Hepatocyte (in vitro differentiated cells): ENCODE results near the gene FOLR3. TPM values are rescaled to one million over a fixed set of nuclear protein-coding genes. Genes with fewer than 3 reads are reported as not detected.
"Not testable (repeated sequence)": the region's sequence is repeated elsewhere in the genome, so short reads cannot be mapped to it uniquely, and the experiment has no call there.

Experiments
- DNase-seq: peaks from one replicate; pipeline ENCODE4 v3.0.0-alpha.2; 2016; ENCODE audit warnings: low spot score
- H2AFZ ChIP-seq: fragments of 200-600 bp; sonication (generic); 2 replicates; pipeline ENCODE4 v1.6.0; 2016; ENCODE audit warnings: antibody characterized with exemption, mild to moderate bottlenecking
- H3K27ac ChIP-seq: fragments of 200-600 bp; sonication (generic); 2 replicates; pipeline ENCODE4 v1.5.1; 2016; ENCODE audit warnings: mild to moderate bottlenecking
- H3K27me3 ChIP-seq: fragments of 200-600 bp; sonication (generic); 2 replicates; pipeline ENCODE4 v1.6.1; 2016
- H3K36me3 ChIP-seq: fragments of 200-600 bp; sonication (generic); replicated peaks from 2 replicates; pipeline ENCODE4 v1.5.1; 2016; ENCODE audit warnings: low read depth; ENCODE audit not compliant: insufficient read depth
- H3K4me1 ChIP-seq: fragments of 200-600 bp; sonication (generic); 2 replicates; pipeline ENCODE4 v1.5.1; 2016; ENCODE audit warnings: mild to moderate bottlenecking, moderate library complexity; ENCODE audit not compliant: insufficient read depth
- H3K4me2 ChIP-seq: fragments of 200-600 bp; sonication (generic); 2 replicates; pipeline ENCODE4 v1.6.0; 2016
- H3K4me3 ChIP-seq: fragments of 200-600 bp; sonication (generic); 2 replicates; pipeline ENCODE4 v1.5.1; 2016; ENCODE audit warnings: mild to moderate bottlenecking
- H3K79me2 ChIP-seq: fragments of 200-600 bp; sonication (generic); 2 replicates; pipeline ENCODE4 v1.6.0; 2017; ENCODE audit warnings: mild to moderate bottlenecking
- H3K9me2 ChIP-seq: fragments of 200-600 bp; sonication (generic); replicated peaks from 2 replicates; pipeline ENCODE4 v1.6.0; 2017; ENCODE audit warnings: mild to moderate bottlenecking; ENCODE audit not compliant: insufficient read depth
- H3K9me3 ChIP-seq: fragments of 200-600 bp; sonication (generic); 2 replicates; pipeline ENCODE4 v1.5.1; 2016; ENCODE audit warnings: low read depth, mild to moderate bottlenecking
- H4K20me1 ChIP-seq: fragments of 200-600 bp; sonication (generic); 2 replicates; pipeline ENCODE4 v1.6.0; 2016; ENCODE audit warnings: mild to moderate bottlenecking; ENCODE audit not compliant: insufficient read depth, poor library complexity, severe bottlenecking
- EZH2 ChIP-seq: fragments of 200-600 bp; sonication (generic); IDR thresholded peaks from 2 replicates; pipeline ENCODE4 v1.6.1; 2016; ENCODE audit warnings: antibody characterized with exemption, mild to moderate bottlenecking, borderline replicate concordance
- EZH2phosphoT487 ChIP-seq: fragments of 200-600 bp; sonication (generic); IDR thresholded peaks from one replicate; pipeline ENCODE4 v1.6.1; 2018; ENCODE audit warnings: antibody characterized with exemption, mild to moderate bottlenecking, low read depth, moderate library complexity; ENCODE audit not compliant: unreplicated experiment, severe bottlenecking
- WGBS: methylation state at CpG from one replicate; pipeline ENCODE4 v1.1.6; 2016; ENCODE audit warnings: low lambda C conversion rate; ENCODE audit errors: missing lambda C conversion rate; 5-methylcytosine and 5-hydroxymethylcytosine counted together
- polyA plus RNA-seq: library from polyadenylated mRNA; unstranded; fragments of >200 nt; fragmentation: Nextera tagmentation; extraction: Ambion mirVana; gene quantifications from 2 replicates; pipeline ENCODE4 v1.2.1, GENCODE V29; 2016
- total RNA-seq: library from RNA; depleted of rRNA; stranded (reverse); fragments of >200 nt; gene quantifications from 2 replicates; pipeline ENCODE4 v1.2.3, GENCODE V29; 2014
- TF ChIP-seq, protein P1 (sequence below): fragments of 200-600 bp; sonication (generic); IDR thresholded peaks from 2 replicates; pipeline ENCODE4 v1.5.1; 2016; ENCODE audit warnings: antibody characterized with exemption, mild to moderate bottlenecking; ENCODE audit not compliant: poor library complexity

Gene FOLR3
- total and polyA plus RNA-seq, 2 experiments from 2014 or later = not detected

DNA sequence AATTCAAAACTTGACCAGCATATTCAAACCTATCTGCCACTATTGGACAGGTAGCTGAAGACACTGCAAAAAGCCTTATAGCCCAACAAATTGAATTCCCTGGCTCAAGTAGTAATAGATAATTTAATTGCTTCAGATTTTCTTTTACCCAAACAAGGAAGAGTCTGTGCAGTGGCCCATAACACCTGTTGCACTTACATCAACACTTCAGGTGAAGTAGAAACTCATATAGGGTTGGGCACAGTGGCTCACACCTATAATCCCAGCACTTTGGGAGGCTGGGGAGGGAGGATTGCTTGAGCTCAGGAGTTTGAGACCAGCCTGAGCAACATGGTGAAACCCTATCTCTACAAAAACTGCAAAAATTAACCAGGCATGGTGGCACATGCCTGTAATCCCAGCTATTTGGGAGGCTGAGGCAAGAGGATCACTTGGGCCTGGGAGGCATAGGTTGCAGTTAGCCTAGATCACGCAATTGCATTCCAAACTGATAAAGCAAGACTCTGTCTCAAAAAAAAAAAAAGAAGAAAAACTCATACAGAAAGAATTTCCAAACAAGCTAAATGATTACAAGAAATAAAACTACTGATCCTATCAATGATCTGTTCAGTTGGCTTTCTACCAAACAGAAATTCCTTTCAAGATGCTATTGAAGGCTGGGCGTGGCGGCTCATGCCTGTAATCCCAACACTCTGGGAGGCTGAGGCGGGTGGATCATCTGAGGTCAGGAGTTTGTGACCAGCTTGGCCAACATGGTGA, 9.5 kb downstream of the FOLR3 start:
- Histone ChIP-seq H3K27ac (no peak overlapping the region), H3K4me2 (no peak overlapping the region), H2AFZ (no peak overlapping the region), H3K27me3 (no peaks in the 10 kb centered on the region), H3K36me3 (no peaks in the 10 kb centered on the region), H3K4me1 (no peaks in the 10 kb centered on the region), H3K9me3 (no peaks in the 10 kb centered on the region), H3K4me3 (no peak overlapping the region), H3K9me2 (no peaks in the 10 kb centered on the region), H4K20me1 (no peaks in the 10 kb centered on the region), H3K79me2 (no peaks in the 10 kb centered on the region)
- WGBS = 86% methylated on average over 4 of the region's 4 CpGs
- no peak for TF ChIP-seq EZH2
- TF ChIP-seq, protein P1, sequence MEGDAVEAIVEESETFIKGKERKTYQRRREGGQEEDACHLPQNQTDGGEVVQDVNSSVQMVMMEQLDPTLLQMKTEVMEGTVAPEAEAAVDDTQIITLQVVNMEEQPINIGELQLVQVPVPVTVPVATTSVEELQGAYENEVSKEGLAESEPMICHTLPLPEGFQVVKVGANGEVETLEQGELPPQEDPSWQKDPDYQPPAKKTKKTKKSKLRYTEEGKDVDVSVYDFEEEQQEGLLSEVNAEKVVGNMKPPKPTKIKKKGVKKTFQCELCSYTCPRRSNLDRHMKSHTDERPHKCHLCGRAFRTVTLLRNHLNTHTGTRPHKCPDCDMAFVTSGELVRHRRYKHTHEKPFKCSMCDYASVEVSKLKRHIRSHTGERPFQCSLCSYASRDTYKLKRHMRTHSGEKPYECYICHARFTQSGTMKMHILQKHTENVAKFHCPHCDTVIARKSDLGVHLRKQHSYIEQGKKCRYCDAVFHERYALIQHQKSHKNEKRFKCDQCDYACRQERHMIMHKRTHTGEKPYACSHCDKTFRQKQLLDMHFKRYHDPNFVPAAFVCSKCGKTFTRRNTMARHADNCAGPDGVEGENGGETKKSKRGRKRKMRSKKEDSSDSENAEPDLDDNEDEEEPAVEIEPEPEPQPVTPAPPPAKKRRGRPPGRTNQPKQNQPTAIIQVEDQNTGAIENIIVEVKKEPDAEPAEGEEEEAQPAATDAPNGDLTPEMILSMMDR = no peak
- no peak for TF ChIP-seq EZH2phosphoT487
- no peak for DNase-seq

DNA sequence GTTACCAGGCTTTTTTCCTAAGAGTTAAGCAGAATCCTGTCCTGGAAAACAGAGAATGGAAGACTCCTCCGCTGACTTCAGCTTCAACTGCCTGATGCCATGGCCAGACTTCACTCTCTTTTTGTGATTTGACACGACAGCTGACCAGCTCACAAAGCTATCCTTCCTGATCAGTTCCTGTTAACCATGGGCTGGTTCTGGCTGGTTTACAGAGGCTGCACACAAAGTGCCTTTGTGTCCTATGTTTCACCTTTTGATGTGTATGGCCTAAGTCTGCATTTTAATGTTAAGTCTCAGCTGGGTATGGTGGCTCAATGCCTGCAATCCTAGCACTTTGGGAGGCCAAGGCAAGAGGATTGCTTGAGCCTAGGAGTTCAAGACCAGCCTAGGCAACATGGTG, 11.1 kb downstream of the FOLR3 start:
- H3K4me3 ChIP-seq = no peak overlapping the region
- no peak overlapping the region for H2AFZ ChIP-seq
- H3K27ac ChIP-seq = no peak overlapping the region
- no peaks in the 10 kb centered on the region for H4K20me1 ChIP-seq
- H3K4me1 ChIP-seq = no peaks in the 10 kb centered on the region
- WGBS = 38% methylated on average over 2 of the region's 2 CpGs
- H3K9me3 ChIP-seq = no peaks in the 10 kb centered on the region
- H3K79me2 ChIP-seq = no peaks in the 10 kb centered on the region
- H3K36me3 ChIP-seq = no peaks in the 10 kb centered on the region
- no peak overlapping the region for H3K4me2 ChIP-seq
- TF ChIP-seq EZH2phosphoT487 = no peak
- TF ChIP-seq, protein P1 = no peak
- TF ChIP-seq EZH2 = no peak
- no peak for DNase-seq
- H3K27me3 ChIP-seq = no peaks in the 10 kb centered on the region
- H3K9me2 ChIP-seq = no peaks in the 10 kb centered on the region

DNA sequence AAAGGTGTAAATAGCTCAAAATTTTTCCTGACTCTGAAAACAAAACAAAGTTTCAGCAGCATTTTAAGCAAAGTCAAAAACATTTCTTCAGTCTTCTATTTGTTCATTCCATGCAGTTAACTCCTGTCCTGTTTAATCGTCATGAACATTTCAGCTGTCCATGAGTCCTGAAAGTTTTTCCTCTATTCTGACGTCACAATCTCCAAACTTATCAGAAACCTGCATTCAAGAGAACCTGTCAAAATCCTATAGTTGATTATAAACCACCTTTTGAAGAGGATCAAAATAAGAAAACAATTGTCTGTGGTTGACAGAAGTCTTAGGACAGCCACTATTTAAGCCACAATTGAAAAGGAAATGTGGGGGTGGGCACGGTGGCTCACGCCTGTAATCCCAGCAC, 15.4 kb downstream of the FOLR3 start:
- H3K4me2 ChIP-seq = no peak overlapping the region
- DNase-seq = no peak
- no peaks in the 10 kb centered on the region for H3K9me2 ChIP-seq
- 83% methylated on average over 4 of the region's 4 CpGs for WGBS
- no peak overlapping the region for H3K4me3 ChIP-seq
- H3K79me2 ChIP-seq = no peaks in the 10 kb centered on the region
- no peaks in the 10 kb centered on the region for H3K9me3 ChIP-seq
- no peak overlapping the region for H3K27ac ChIP-seq
- H3K27me3 ChIP-seq = no peaks in the 10 kb centered on the region
- H3K36me3 ChIP-seq = no peaks in the 10 kb centered on the region
- H4K20me1 ChIP-seq = no peaks in the 10 kb centered on the region
- H2AFZ ChIP-seq = no peak overlapping the region
- no peaks in the 10 kb centered on the region for H3K4me1 ChIP-seq
- TF ChIP-seq, protein P1 = no peak
- TF ChIP-seq EZH2phosphoT487 (no peak), EZH2 (no peak)

DNA sequence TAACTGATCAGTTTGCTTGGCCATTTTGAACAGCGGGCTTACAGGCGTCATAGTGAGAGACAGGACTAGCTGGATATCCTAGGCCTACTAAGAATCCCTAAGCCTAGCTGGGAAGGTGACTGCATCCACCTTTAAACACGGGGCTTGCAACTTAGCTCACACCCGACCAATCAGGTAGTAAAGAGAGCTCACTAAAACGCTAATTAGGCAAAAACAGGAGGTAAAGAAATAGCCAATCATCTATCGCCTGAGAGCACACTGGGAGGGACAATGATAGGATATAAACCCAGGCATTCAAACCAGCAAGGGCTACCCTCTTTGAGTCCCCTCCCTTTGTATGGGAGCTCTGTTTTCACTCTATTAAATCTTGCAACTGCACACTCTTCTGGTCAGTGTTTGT, 18.3 kb downstream of the FOLR3 start:
- not testable (repeated sequence) for H3K9me3 ChIP-seq, H4K20me1 ChIP-seq, DNase-seq, H3K9me2 ChIP-seq, H3K27ac ChIP-seq, H3K79me2 ChIP-seq, H2AFZ ChIP-seq, H3K36me3 ChIP-seq, H3K4me3 ChIP-seq, H3K4me1 ChIP-seq, H3K27me3 ChIP-seq, H3K4me2 ChIP-seq
- 86% methylated on average over 5 of the region's 6 CpGs for WGBS
